C4-2B (cell line): ENCODE data around the gene LRFN2.

Source experiments
- ZFX ChIP-seq: fragments of 450-650 bp; IDR thresholded peaks from 2 replicates; pipeline ENCODE4 v1.6.1; 2017
- TF ChIP-seq, protein P1 (sequence below): fragments of 450-650 bp; conservative IDR thresholded peaks from 2 replicates; pipeline ENCODE4 v1.5.1; 2017; ENCODE audit warnings: mild to moderate bottlenecking

DNA sequence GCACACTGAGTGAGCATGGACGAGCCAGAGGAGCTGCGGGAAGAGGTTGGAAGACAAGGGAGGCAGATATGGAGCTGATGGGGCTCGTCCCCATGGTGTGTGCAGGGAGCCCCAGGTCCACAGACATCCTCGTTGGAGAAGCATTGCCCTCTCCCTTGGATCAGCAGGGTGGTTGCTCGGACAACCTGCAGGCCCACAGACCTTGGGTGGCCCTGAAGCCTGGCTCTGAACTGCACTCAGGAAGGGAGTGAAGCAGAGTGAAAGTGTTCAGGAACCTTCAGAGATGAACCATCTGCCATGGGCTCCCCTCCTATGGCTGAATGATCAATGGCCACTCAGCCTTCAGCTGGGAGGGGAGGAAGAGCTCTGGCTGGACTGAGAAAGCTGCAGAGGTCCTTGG is 43.3 kb upstream of the LRFN2 start:
- TF ChIP-seq, protein P1, sequence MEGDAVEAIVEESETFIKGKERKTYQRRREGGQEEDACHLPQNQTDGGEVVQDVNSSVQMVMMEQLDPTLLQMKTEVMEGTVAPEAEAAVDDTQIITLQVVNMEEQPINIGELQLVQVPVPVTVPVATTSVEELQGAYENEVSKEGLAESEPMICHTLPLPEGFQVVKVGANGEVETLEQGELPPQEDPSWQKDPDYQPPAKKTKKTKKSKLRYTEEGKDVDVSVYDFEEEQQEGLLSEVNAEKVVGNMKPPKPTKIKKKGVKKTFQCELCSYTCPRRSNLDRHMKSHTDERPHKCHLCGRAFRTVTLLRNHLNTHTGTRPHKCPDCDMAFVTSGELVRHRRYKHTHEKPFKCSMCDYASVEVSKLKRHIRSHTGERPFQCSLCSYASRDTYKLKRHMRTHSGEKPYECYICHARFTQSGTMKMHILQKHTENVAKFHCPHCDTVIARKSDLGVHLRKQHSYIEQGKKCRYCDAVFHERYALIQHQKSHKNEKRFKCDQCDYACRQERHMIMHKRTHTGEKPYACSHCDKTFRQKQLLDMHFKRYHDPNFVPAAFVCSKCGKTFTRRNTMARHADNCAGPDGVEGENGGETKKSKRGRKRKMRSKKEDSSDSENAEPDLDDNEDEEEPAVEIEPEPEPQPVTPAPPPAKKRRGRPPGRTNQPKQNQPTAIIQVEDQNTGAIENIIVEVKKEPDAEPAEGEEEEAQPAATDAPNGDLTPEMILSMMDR, result no peak
- TF ChIP-seq ZFX, result no peak
